Ectodermal cell (in vitro differentiated cells): ENCODE results near the gene TMEM192.
"Not testable (repeated sequence)": the region's sequence is repeated elsewhere in the genome, so short reads cannot be mapped to it uniquely, and the experiment has no call there.

Source experiments
- H3K27ac ChIP-seq: 2 replicates; pipeline ENCODE4 v1.7.0; 2013; ENCODE audit warnings: mild to moderate bottlenecking, low read depth, low read length; ENCODE audit not compliant: insufficient read depth, poor library complexity, severe bottlenecking
- H3K27me3 ChIP-seq: 2 replicates; pipeline ENCODE4 v1.7.0; 2013; ENCODE audit warnings: mild to moderate bottlenecking, low read length; ENCODE audit not compliant: insufficient read depth, control insufficient read depth, poor library complexity, severe bottlenecking
- H3K36me3 ChIP-seq: one replicate; pipeline ENCODE4 v1.7.0; 2013; ENCODE audit warnings: low read length; ENCODE audit not compliant: control insufficient read depth, insufficient read depth
- H3K4me1 ChIP-seq: one replicate; pipeline ENCODE4 v1.7.0; 2013; ENCODE audit warnings: low read length; ENCODE audit not compliant: control insufficient read depth, insufficient read depth
- H3K4me3 ChIP-seq: 2 replicates; pipeline ENCODE4 v1.7.0; 2013; ENCODE audit warnings: low read depth, low read length, control low read depth; ENCODE audit not compliant: insufficient read depth
- H3K9me3 ChIP-seq: 2 replicates; pipeline ENCODE4 v1.7.0; 2013; ENCODE audit warnings: mild to moderate bottlenecking, low read length, moderate library complexity; ENCODE audit not compliant: control insufficient read depth
- WGBS, 2 experiments: methylation state at CpG; one replicate each; pipeline ENCODE4 v1.1.7; 2013; ENCODE audit warnings: missing lambda C conversion rate in 2 of 2; 5-methylcytosine and 5-hydroxymethylcytosine counted together

The TMEM192 gene

GRCh38 chr4:165095291-165095690, 17.4 kb downstream of the TMEM192 start:
- no peaks in the 10 kb centered on the region for H3K4me1 ChIP-seq
- H3K4me3 ChIP-seq, result no peak overlapping the region
- no peaks in the 10 kb centered on the region for H3K9me3 ChIP-seq
- H3K27ac ChIP-seq, result no peak overlapping the region
- no peaks in the 10 kb centered on the region for H3K27me3 ChIP-seq
- H3K36me3 ChIP-seq, result no peaks in the 10 kb centered on the region
- WGBS, 2 experiments, result 89 to 100% methylated on average over 1 of the region's 1 CpG

GRCh38 chr4:165094873-165095272, 17.8 kb downstream of the TMEM192 start:
- 94 to 96% methylated on average over 3 of the region's 3 CpGs for WGBS, 2 experiments

GRCh38 chr4:165092187-165092586, 20.5 kb downstream of the TMEM192 start:
- not testable (repeated sequence) for H3K4me1 ChIP-seq, H3K27ac ChIP-seq, H3K36me3 ChIP-seq, H3K4me3 ChIP-seq, H3K9me3 ChIP-seq, H3K27me3 ChIP-seq
- 86 to 91% methylated on average over 8 of the region's 8 CpGs for WGBS, 2 experiments

More at GRCh38 chr4:165094873-165095272, 17.8 kb downstream of the TMEM192 start:
- Histone ChIP-seq H3K36me3 (no peaks in the 10 kb centered on the region), H3K9me3 (no peaks in the 10 kb centered on the region), H3K27me3 (no peaks in the 10 kb centered on the region), H3K4me1 (no peaks in the 10 kb centered on the region), H3K27ac (no peak overlapping the region), H3K4me3 (no peak overlapping the region)

GRCh38 chr4:165088366-165088765, 24.3 kb downstream of the TMEM192 start:
- Histone ChIP-seq H3K9me3 (no peaks in the 10 kb centered on the region), H3K27ac (no peak overlapping the region), H3K4me3 (no peak overlapping the region), H3K36me3 (peaks cover 3% of the 10 kb centered on the region), H3K27me3 (no peaks in the 10 kb centered on the region), H3K4me1 (no peaks in the 10 kb centered on the region)
- WGBS, 2 experiments, result 91 to 95% methylated on average over 3 of the region's 3 CpGs

- no peak overlapping the region for H3K27ac ChIP-seq
- H3K9me3 ChIP-seq, result no peaks in the 10 kb centered on the region
- no peak overlapping the region for H3K4me3 ChIP-seq
- H3K36me3 ChIP-seq, result peaks cover 3% of the 10 kb centered on the region
- H3K27me3 ChIP-seq, result no peaks in the 10 kb centered on the region
- 92 to 98% methylated on average over 2 of the region's 2 CpGs for WGBS, 2 experiments
- H3K4me1 ChIP-seq, result no peaks in the 10 kb centered on the region
Measured at GRCh38 chr4:165085946-165086345, 26.7 kb downstream of the TMEM192 start.

GRCh38 chr4:165084787-165085186, 27.9 kb downstream of the TMEM192 start:
- not testable (repeated sequence) for H3K4me1 ChIP-seq, H3K4me3 ChIP-seq, H3K27ac ChIP-seq, H3K36me3 ChIP-seq, H3K9me3 ChIP-seq, H3K27me3 ChIP-seq
- 90 to 95% methylated on average over 5 to 7 of the region's 7 CpGs for WGBS, 2 experiments

GRCh38 chr4:165079476-165079875, 33.2 kb downstream of the TMEM192 start:
- Histone ChIP-seq H3K9me3 (no peaks in the 10 kb centered on the region), H3K4me1 (no peaks in the 10 kb centered on the region), H3K4me3 (no peak overlapping the region), H3K27me3 (no peaks in the 10 kb centered on the region), H3K27ac (no peak overlapping the region), H3K36me3 (no peaks in the 10 kb centered on the region)
- WGBS, 2 experiments, result 91 to 94% methylated on average over 6 of the region's 6 CpGs

GRCh38 chr4:165077034-165077578, 35.6 kb downstream of the TMEM192 start:
- H3K27ac ChIP-seq, result no peak overlapping the region
- H3K4me1 ChIP-seq, result peaks cover 6% of the 10 kb centered on the region
- no peaks in the 10 kb centered on the region for H3K27me3 ChIP-seq
- no peaks in the 10 kb centered on the region for H3K36me3 ChIP-seq
- WGBS, 2 experiments, result 90 to 95% methylated on average over 5 of the region's 5 CpGs
- no peak overlapping the region for H3K4me3 ChIP-seq
- H3K9me3 ChIP-seq, result no peaks in the 10 kb centered on the region

- H3K4me3 ChIP-seq, H3K27me3 ChIP-seq, H3K4me1 ChIP-seq, H3K9me3 ChIP-seq, H3K27ac ChIP-seq, H3K36me3 ChIP-seq: not testable (repeated sequence)
- 48 to 50% methylated on average over 11 of the region's 11 CpGs for WGBS, 2 experiments
Measured at GRCh38 chr4:165073346-165073745, 39.3 kb downstream of the TMEM192 start.

GRCh38 chr4:165070560-165070959, 42.1 kb downstream of the TMEM192 start:
- no peaks in the 10 kb centered on the region for H3K36me3 ChIP-seq
- H3K27me3 ChIP-seq, result no peaks in the 10 kb centered on the region
- no peak overlapping the region for H3K4me3 ChIP-seq
- no peak overlapping the region for H3K27ac ChIP-seq
- 93% methylated on average over 1 of the region's 1 CpG; no CpG with 5 or more reads in 1 of the 2 experiments for WGBS, 2 experiments
- H3K9me3 ChIP-seq, result no peaks in the 10 kb centered on the region
- H3K4me1 ChIP-seq, result peaks cover 6% of the 10 kb centered on the region

- Histone ChIP-seq H3K27ac (no peak overlapping the region), H3K36me3 (no peaks in the 10 kb centered on the region)
- WGBS, 2 experiments, result 92% methylated on average over 1 of the region's 1 CpG; no CpG with 5 or more reads in 1 of the 2 experiments
Measured at GRCh38 chr4:165060938-165061337, 51.7 kb downstream of the TMEM192 start.

More at GRCh38 chr4:165060938-165061337, 51.7 kb downstream of the TMEM192 start:
- Histone ChIP-seq H3K9me3 (no peaks in the 10 kb centered on the region), H3K4me1 (no peaks in the 10 kb centered on the region), H3K27me3 (no peaks in the 10 kb centered on the region), H3K4me3 (no peak overlapping the region)
